Stimulated activated CD8-positive, alpha-beta memory T cell treated with anti-CD3 and anti-CD28 coated beads, Interleukin-7, amount 100 ng/mL, for 24 hours (primary cell): ENCODE measurements around the gene HMGB4.

Source experiments
- DNase-seq: peaks from one replicate; pipeline ENCODE4 v3.0.0-alpha.2; 2020; ENCODE audit warnings: low read depth

Gene HMGB4

DNA sequence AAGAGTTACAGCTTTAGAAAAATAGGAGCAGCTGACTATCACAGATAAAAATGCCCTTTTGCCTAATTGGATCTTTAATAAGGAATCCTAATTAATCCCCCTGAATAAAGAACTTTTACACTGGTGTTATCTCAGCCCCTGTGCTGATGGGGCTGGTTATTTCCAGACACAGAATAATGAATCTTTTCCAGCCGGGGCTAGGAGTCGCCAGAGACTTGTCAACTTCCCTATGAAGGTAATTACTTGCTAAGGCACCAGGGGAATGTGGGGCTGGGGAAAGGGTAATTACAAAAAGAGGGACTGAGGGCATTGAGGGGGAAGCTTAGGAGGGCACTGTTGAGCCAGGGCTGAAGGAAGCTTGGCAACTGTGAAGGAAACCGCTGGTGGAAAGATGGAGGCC, 34.5 kb downstream of the HMGB4 start:
- DNase-seq = no peak

GRCh38 chr1:33898881-33899280, 35.0 kb downstream of the HMGB4 start:
- no peak for DNase-seq

- DNase-seq = no peak
These were observed 35.9 kb downstream of the HMGB4 start for GRCh38 chr1:33899746-33900145.

DNA sequence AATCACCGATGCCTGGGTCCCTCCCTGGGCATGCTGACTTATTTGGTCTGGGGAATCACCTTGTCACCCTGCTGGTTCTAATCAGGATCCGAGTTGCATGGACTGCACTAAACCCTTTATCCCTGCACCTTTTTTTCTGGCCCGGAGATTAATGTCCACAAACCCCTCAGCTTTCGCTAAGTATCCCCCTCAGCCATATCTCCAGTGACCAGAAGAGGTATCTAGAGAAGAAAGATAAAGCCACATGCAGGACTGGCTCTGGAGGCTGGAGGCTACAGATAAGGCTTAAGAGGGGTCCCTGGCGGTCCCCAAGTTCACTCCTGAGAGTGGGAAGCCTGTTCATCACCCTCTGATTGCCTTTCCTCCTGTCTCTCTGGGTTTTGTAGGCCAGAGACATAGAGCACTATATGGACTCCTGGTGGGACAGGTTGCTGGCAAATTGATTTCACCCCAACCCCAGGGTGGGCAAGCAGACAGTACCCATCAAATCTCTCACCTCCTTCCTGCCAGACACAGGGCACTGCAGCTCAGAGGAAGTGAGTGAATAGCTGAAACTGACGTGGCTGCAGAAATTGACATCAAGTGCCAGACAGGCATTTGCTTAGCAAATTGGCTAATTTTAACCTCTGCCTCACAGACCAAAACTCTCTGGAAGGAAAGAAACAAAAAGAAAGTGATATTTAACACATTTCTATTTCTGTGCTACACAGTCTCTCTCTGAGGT, 38.8 kb downstream of the HMGB4 start:
- no peak for DNase-seq

DNA sequence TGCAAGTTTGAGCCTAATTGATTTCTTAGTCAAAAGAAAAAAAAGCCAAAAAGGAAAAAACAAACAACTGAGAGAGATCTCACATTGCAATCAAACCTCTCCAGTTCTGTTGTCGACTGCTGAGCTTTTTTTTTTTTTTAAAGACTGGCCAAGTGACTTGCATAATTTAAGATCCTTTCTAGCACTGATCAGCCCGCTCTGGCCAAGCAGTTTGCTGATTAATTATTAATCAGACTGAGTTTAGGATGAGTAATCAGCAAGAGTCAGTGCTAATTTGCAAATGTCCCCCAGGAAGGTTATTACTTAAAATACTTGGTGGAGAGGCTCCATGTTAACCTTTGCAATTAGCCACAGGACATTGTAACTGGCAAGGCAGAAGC, 39.3 kb downstream of the HMGB4 start:
- no peak for DNase-seq

GRCh38 chr1:33905241-33905640, 41.4 kb downstream of the HMGB4 start:
- DNase-seq = no peak

GRCh38 chr1:33906156-33906555, 42.3 kb downstream of the HMGB4 start:
- no peak for DNase-seq

DNA sequence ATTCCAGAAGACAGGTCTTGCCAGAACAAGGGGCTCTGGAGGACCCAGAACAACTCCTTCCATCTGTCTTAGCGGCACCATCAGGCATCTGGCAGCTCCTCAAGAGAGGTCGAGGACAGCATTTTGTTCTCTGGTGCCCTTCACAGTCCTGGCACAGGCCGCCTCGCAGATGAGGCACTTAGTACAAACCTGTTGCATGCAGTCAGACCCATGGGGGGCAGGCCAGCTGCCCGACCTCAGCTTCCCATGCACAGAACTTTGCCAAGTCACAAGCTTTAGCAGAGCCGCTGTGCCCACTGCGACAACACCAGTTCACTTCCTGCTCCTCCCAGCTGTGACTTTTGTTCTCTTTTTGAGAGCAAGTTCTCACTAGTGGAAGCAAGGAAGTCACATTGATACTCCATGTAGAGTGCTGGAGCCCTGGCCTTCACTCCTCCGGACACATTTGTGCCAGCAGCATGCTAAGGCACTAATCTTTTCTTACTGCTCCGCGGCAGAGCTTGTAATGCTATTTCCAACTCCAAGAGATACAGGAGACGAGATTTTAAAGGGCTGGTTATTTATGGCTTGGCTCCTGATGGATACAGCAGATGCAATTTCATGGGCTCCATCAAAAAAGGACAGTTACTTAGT, 44.6 kb downstream of the HMGB4 start:
- no peak for DNase-seq
